B cell (primary cell): ENCODE measurements around the gene AADACL3. TPM values are rescaled to one million over a fixed set of nuclear protein-coding genes. Genes with fewer than 3 reads are reported as not detected.

Experiments used
- ATAC-seq: fragments of 200-7000 bp; cut with Tn5 transposase; one replicate; pipeline ENCODE4 v1.10.0; 2021; ENCODE audit warnings: low read depth, mild to moderate bottlenecking, moderate number of reproducible peaks, moderate library complexity
- CTCF ChIA-PET: fragments of 350-600 bp; sonication (Branson Sonifier 250); formaldehyde crosslinking; loops from one replicate; lab custom pipeline; 2021; ENCODE audit warnings: antibody characterized with exemption, inconsistent platforms; lab: Charles Lee
- POLR2A ChIA-PET: fragments of 350-600 bp; sonication (Branson Sonifier 250); formaldehyde crosslinking; loops from one replicate; lab custom pipeline; 2021; ENCODE audit warnings: antibody characterized with exemption; lab: Charles Lee
- DNase-seq: peaks from one replicate; pipeline ENCODE4 v3.0.0; 2013
- H2AFZ ChIP-seq: 2 replicates; pipeline ENCODE4 v1.6.1; 2012; ENCODE audit warnings: mild to moderate bottlenecking, low read depth, low read length; ENCODE audit not compliant: insufficient read depth, poor library complexity, severe bottlenecking
- H3K27ac ChIP-seq, 2 donors: 1 replicate in 1 of 2; 2 replicates in 1 of 2; pipeline ENCODE4 v1.5.1; 2012 to 2013; ENCODE audit warnings: low read length in 2 of 2, mild to moderate bottlenecking in 2 of 2, moderate library complexity in 1 of 2
- H3K27me3 ChIP-seq, 4 experiments: fragments of 200-600 bp in 1 of 4; sonication (generic) in 1 of 4; replicated peaks in 1 of 4; 1 replicate in 2 of 4; 2 replicates in 2 of 4; pipeline versions ENCODE4 v1.6.1 to v1.7.0; 2013 to 2016; ENCODE audit warnings: low read length in 3 of 4, mild to moderate bottlenecking in 2 of 4, mixed read lengths in 1 of 4, moderate library complexity in 1 of 4; ENCODE audit not compliant: insufficient read depth in 4 of 4, control insufficient read depth in 3 of 4; ENCODE audit errors: control extremely low read depth in 1 of 4
- H3K36me3 ChIP-seq, 2 experiments: replicated peaks in 1 of 2; 1 replicate in 1 of 2; 2 replicates in 1 of 2; pipeline versions ENCODE4 v1.6.1 to v1.7.1; 2013; ENCODE audit warnings: low read length in 1 of 2; ENCODE audit not compliant: insufficient read depth in 2 of 2, control insufficient read depth in 1 of 2; ENCODE audit errors: control extremely low read depth in 1 of 2, extremely low read depth in 1 of 2
- H3K4me1 ChIP-seq, 2 donors: fragments of 200-600 bp in 1 of 2; sonication (generic) in 1 of 2; 1 replicate in 1 of 2; 2 replicates in 1 of 2; pipeline versions ENCODE4 v1.5.1 to v1.6.1; 2013 to 2017; ENCODE audit warnings: low read length in 2 of 2; ENCODE audit not compliant: control insufficient read depth in 2 of 2, insufficient read depth in 2 of 2
- H3K4me2 ChIP-seq: replicated peaks from 2 replicates; pipeline ENCODE3; 2012; ENCODE audit warnings: mild to moderate bottlenecking, low read depth, low read length; ENCODE audit not compliant: poor library complexity, severe bottlenecking
- H3K4me3 ChIP-seq, 5 experiments: fragments of 200-600 bp in 1 of 5; sonication (generic) in 1 of 5; 1 replicate in 3 of 5; 2 replicates in 2 of 5; pipeline versions ENCODE4 v1.5.1 to v1.7.0; 2011 to 2016; ENCODE audit warnings: low read length in 4 of 5, mild to moderate bottlenecking in 4 of 5, low read depth in 2 of 5, control low read depth in 1 of 5, moderate library complexity in 1 of 5; ENCODE audit not compliant: insufficient read depth in 1 of 5; ENCODE audit errors: control extremely low read depth in 1 of 5, extremely low read depth in 1 of 5
- H3K79me2 ChIP-seq: fragments of 200-600 bp; sonication (generic); one replicate; pipeline ENCODE4 v1.6.0; 2016; ENCODE audit warnings: low read length; ENCODE audit not compliant: control insufficient read depth, insufficient read depth
- H3K9ac ChIP-seq: fragments of 200-600 bp; sonication (generic); 2 replicates; pipeline ENCODE4 v1.6.1; 2017; ENCODE audit warnings: mild to moderate bottlenecking, low read length, moderate library complexity
- H3K9me3 ChIP-seq, 3 donors: one replicate each; pipeline versions ENCODE4 v1.6.1 to v1.7.1; 2013; ENCODE audit warnings: low read length in 2 of 3; ENCODE audit not compliant: control insufficient read depth in 2 of 3, insufficient read depth in 1 of 3; ENCODE audit errors: control extremely low read depth in 1 of 3
- H4K20me1 ChIP-seq: 2 replicates; pipeline ENCODE4 v1.6.0; 2012; ENCODE audit warnings: mild to moderate bottlenecking, low read length; ENCODE audit not compliant: insufficient read depth, control insufficient read depth, poor library complexity, severe bottlenecking
- H3K27ac Mint-ChIP-seq: one replicate; pipeline ENCODE4 v1.8.0; 2021; ENCODE audit warnings: mixed read lengths
- H3K27me3 Mint-ChIP-seq: one replicate; pipeline ENCODE4 v1.8.0; 2021; ENCODE audit warnings: mixed read lengths
- H3K4me1 Mint-ChIP-seq: one replicate; pipeline ENCODE4 v1.8.0; 2021; ENCODE audit warnings: mixed read lengths
- H3K4me3 Mint-ChIP-seq: one replicate; pipeline ENCODE4 v1.8.0; 2021; ENCODE audit warnings: mixed read lengths
- H3K9me3 Mint-ChIP-seq: one replicate; pipeline ENCODE4 v1.8.0; 2022; ENCODE audit warnings: mixed read lengths; ENCODE audit not compliant: insufficient read depth
- CTCF ChIP-seq: fragments of 200-600 bp; IDR thresholded peaks from one replicate; pipeline ENCODE4 v1.8.0; 2022; ENCODE audit warnings: antibody characterized with exemption, mild to moderate bottlenecking
- EZH2 ChIP-seq: IDR thresholded peaks from 2 replicates; pipeline ENCODE4 v1.6.1; 2012; ENCODE audit warnings: borderline replicate concordance, low read depth, mild to moderate bottlenecking, moderate library complexity, low read length; ENCODE audit not compliant: insufficient read depth, poor library complexity, severe bottlenecking
- WGBS: methylation state at CpG from one replicate; pipeline ENCODE4 v1.1.5; 2013; ENCODE audit warnings: missing lambda C conversion rate; ENCODE audit not compliant: insufficient coverage; 5-methylcytosine and 5-hydroxymethylcytosine counted together
- intact Hi-C: fragments of 100-400 bp; cut with micrococcal nuclease; formaldehyde crosslinking; loops from one replicate; pipeline ENCODE4 v1.10.0; 2022
- polyA plus RNA-seq: library from polyadenylated mRNA; depleted of rRNA; stranded (reverse); fragments of >200 nt; gene quantifications from 2 replicates; pipeline ENCODE4 v1.2.3, GENCODE V29; 2012
- total RNA-seq, 2 donors: library from RNA; stranded (reverse); fragments of 120-200 nt in 1 of 2; gene quantifications; 1 replicate in 1 of 2; 2 replicates in 1 of 2; pipeline versions ENCODE4 v1.2.3 to v1.2.4, GENCODE V29; 2013 to 2022

Gene AADACL3
- total and polyA plus RNA-seq, 2 donors (not counting 1 experiment from before 2014, with no cell fraction given) = not detected

GRCh38 chr1:12769031-12769430 lies 53.1 kb downstream of the AADACL3 start:
- ChIA-PET POLR2A (no interaction called here), CTCF (no interaction called here)
- Histone ChIP-seq H2AFZ (no peak overlapping the region), H3K27me3 (peaks cover 0 to 11% (median 0%) of the 10 kb centered on the region in 4 experiments), H3K4me2 (no peak overlapping the region), H3K9me3 (no peaks in the 10 kb centered on the region), H3K4me3 (no peak overlapping the region), H3K79me2 (no peaks in the 10 kb centered on the region), H3K36me3 (no peaks in the 10 kb centered on the region), H4K20me1 (no peaks in the 10 kb centered on the region), H3K27ac (no peak overlapping the region), H3K9ac (no peak overlapping the region), H3K4me1 (no peaks in the 10 kb centered on the region)
- Mint-ChIP-seq H3K9me3 (no peaks in the 10 kb centered on the region), H3K4me3 (no peak overlapping the region), H3K27ac (no peak overlapping the region), H3K27me3 (peaks cover 34% of the 10 kb centered on the region), H3K4me1 (no peaks in the 10 kb centered on the region)
- no peak for DNase-seq
- no peak for ATAC-seq
- intact Hi-C loops = no loop called here
- WGBS = 100% methylated on average over 1 of the region's 2 CpGs
- TF ChIP-seq EZH2 = no peak
- TF ChIP-seq CTCF = no peak

- CTCF ChIA-PET = no interaction called here
- H4K20me1 ChIP-seq = no peaks in the 10 kb centered on the region
- 67% methylated on average over 7 of the region's 7 CpGs for WGBS
- no peak overlapping the region for H3K27ac ChIP-seq
- H3K79me2 ChIP-seq = no peaks in the 10 kb centered on the region
- TF ChIP-seq CTCF (no peak), EZH2 (no peak)
- POLR2A ChIA-PET = no interaction called here
- H3K36me3 ChIP-seq = no peaks in the 10 kb centered on the region
- H3K4me2 ChIP-seq = no peak overlapping the region
- Mint-ChIP-seq H3K27ac (no peak overlapping the region), H3K9me3 (no peaks in the 10 kb centered on the region), H3K4me3 (no peak overlapping the region), H3K27me3 (peaks cover 34% of the 10 kb centered on the region), H3K4me1 (no peaks in the 10 kb centered on the region)
- H2AFZ ChIP-seq = no peak overlapping the region
- no peak for ATAC-seq
- H3K9me3 ChIP-seq = no peaks in the 10 kb centered on the region
- no peak overlapping the region for H3K4me3 ChIP-seq
- H3K9ac ChIP-seq = no peak overlapping the region
- peaks cover 0 to 11% (median 0%) of the 10 kb centered on the region in 4 experiments for H3K27me3 ChIP-seq
- intact Hi-C loops = no loop called here
- H3K4me1 ChIP-seq = no peaks in the 10 kb centered on the region
- no peak for DNase-seq
Measured at GRCh38 chr1:12769976-12770505, 54.1 kb downstream of the AADACL3 start.
